ENCODE results near the gene HCST. TPM values are rescaled to one million over a fixed set of nuclear protein-coding genes. Genes with fewer than 3 reads are reported as not detected.

Gene HCST
- total and polyA plus RNA-seq, 2 of the 13 experiments (the other 11 are each of a cell fraction or from before 2014, with no cell fraction given): 0.24 to 1.2 TPM

GRCh38 chr19:35929876-35930275, 27.5 kb downstream of the HCST start:
- no peak for DNase-seq (ENCODE audit: low spot score)
- CTCF ChIA-PET (ENCODE audit: low intra/inter-chr PET ratio, low total read pairs): no interaction called here
- no peak for ATAC-seq
- Histone ChIP-seq H3K9ac (ENCODE audit: insufficient read depth, low read depth, low read length) (no peak overlapping the region), H3K4me3 (replicated peaks in 1 of 3; ENCODE audit: insufficient read depth in 1 of 3, low read depth in 2 of 3, low read length in 3 of 3) (no peak overlapping the region), H3K36me3 (replicated peaks in 1 of 2; ENCODE audit: control insufficient read depth in 1 of 2, insufficient read depth in 2 of 2, low read length in 2 of 2) (no peaks in the 10 kb centered on the region), H3K27me3 (ENCODE audit: control insufficient read depth in 1 of 2, insufficient read depth in 2 of 2, low read length in 2 of 2) (no peaks in the 10 kb centered on the region; a peak in 2 of 5 replicates), H3K79me2 (ENCODE audit: insufficient read depth, low read length) (no peaks in the 10 kb centered on the region), H3K4me2 (ENCODE audit: low read depth, low read length) (no peak overlapping the region), H2AFZ (ENCODE audit: low read length) (no peak overlapping the region), H3K4me1 (ENCODE audit: insufficient read depth, low read length) (peaks cover 10% of the 10 kb centered on the region), H3K9me3 (ENCODE audit: low read length) (no peaks in the 10 kb centered on the region), H3K27ac (ENCODE audit: extremely low read length, insufficient read depth, low read length) (no peak overlapping the region), H4K20me1 (ENCODE audit: insufficient read depth, low read length) (no peaks in the 10 kb centered on the region)
- POLR2A ChIA-PET: no interaction called here
- intact Hi-C loops (cut with micrococcal nuclease; ENCODE audit: unreplicated experiment) (no loop called here), in situ Hi-C loops (cut with HindIII; ENCODE audit: extremely low pct_ligation_motif_present, low pct_unique_long_range_greater_than_20kb) (loop anchor here (10.0 kb wide), 1 partner anchor 45 kb away; no protein-coding TSS in a partner anchor)
- FAIRE-seq: no peak
- WGBS (ENCODE audit: low lambda C conversion rate): 76% methylated on average over 2 of the region's 2 CpGs
- TF ChIP-seq HNRNPH1 (optimal IDR thresholded peaks at IDR 0.05; ENCODE audit: low read depth, low read length) (no peak), SUZ12 (IDR thresholded peaks at IDR 0.05; ENCODE audit: low read depth, low read length) (no peak), ZBTB14 (CRISPR knock-in tag; IDR thresholded peaks at IDR 0.05) (no peak), SALL2 (CRISPR knock-in tag; IDR thresholded peaks at IDR 0.05) (no peak), ZFP36 (IDR thresholded peaks at IDR 0.05; ENCODE audit: borderline replicate concordance, low read depth, low read length, partially characterized antibody) (no peak), MBNL3 (CRISPR knock-in tag; conservative IDR thresholded peaks at IDR 0.05) (no peak), ZBTB34 (CRISPR knock-in tag; IDR thresholded peaks at IDR 0.05) (no peak), MXD1 (CRISPR knock-in tag; IDR thresholded peaks at IDR 0.05) (no peak), ZNF780A (CRISPR knock-in tag; IDR thresholded peaks at IDR 0.05) (no peak), RCOR2 (CRISPR knock-in tag; IDR thresholded peaks at IDR 0.05) (no peak), SRSF9 (IDR thresholded peaks at IDR 0.05; ENCODE audit: borderline replicate concordance, insufficient read depth, low read depth, low read length, poor library complexity, severe bottlenecking) (no peak), AKAP8 (CRISPR knock-in tag; IDR thresholded peaks at IDR 0.05) (no peak), JUND (CRISPR knock-in tag; IDR thresholded peaks at IDR 0.05) (no peak), NR1H2 (CRISPR knock-in tag; IDR thresholded peaks at IDR 0.05; ENCODE audit: borderline replicate concordance, low read depth) (no peak), NRL (CRISPR knock-in tag; IDR thresholded peaks at IDR 0.05; ENCODE audit: borderline replicate concordance) (no peak), ZNF883 (CRISPR knock-in tag; IDR thresholded peaks at IDR 0.05; ENCODE audit: not compliant biosample characterization) (no peak)
- TF ChIP-seq, protein P1, sequence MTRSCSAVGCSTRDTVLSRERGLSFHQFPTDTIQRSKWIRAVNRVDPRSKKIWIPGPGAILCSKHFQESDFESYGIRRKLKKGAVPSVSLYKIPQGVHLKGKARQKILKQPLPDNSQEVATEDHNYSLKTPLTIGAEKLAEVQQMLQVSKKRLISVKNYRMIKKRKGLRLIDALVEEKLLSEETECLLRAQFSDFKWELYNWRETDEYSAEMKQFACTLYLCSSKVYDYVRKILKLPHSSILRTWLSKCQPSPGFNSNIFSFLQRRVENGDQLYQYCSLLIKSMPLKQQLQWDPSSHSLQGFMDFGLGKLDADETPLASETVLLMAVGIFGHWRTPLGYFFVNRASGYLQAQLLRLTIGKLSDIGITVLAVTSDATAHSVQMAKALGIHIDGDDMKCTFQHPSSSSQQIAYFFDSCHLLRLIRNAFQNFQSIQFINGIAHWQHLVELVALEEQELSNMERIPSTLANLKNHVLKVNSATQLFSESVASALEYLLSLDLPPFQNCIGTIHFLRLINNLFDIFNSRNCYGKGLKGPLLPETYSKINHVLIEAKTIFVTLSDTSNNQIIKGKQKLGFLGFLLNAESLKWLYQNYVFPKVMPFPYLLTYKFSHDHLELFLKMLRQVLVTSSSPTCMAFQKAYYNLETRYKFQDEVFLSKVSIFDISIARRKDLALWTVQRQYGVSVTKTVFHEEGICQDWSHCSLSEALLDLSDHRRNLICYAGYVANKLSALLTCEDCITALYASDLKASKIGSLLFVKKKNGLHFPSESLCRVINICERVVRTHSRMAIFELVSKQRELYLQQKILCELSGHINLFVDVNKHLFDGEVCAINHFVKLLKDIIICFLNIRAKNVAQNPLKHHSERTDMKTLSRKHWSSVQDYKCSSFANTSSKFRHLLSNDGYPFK (CRISPR knock-in tag; IDR thresholded peaks at IDR 0.05; ENCODE audit: borderline replicate concordance): no peak
- TF ChIP-seq, protein P2, sequence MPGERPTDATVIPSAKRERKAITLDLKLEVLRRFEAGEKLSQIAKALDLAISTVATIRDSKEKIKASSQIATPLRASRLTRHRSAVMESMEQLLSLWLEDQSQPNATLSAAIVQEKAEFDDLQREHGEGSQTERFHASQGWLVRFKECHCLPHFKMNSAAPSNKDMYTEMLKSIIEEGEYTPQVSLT (CRISPR knock-in tag; IDR thresholded peaks at IDR 0.05; ENCODE audit: borderline replicate concordance, low read depth): no peak
- no TSS peak for BruUV-seq (replicated peaks)
